Stimulated activated CD4-positive, alpha-beta T cell treated with anti-CD3 and anti-CD28 coated beads, Interleukin-4, amount 100 ng/mL, for 4 hours (primary cell): ENCODE results near the gene GALNS.
A peak's percentile ranks its signal among the peaks of the same experiment; 100 is the strongest.

ENCODE experiments used
- DNase-seq, 2 experiments: peaks; one replicate each; pipeline ENCODE4 v3.0.0-alpha.2; 2020

The GALNS gene

GRCh38 chr16:88855176-88855575 is 1.6 kb downstream of the GALNS start:
- no peak for DNase-seq

- DNase-seq: peak; percentile 6 to 16
Observed at GRCh38 chr16:88854306-88855111, 2.2 kb downstream of the GALNS start.

GRCh38 chr16:88853325-88853941 is 3.3 kb downstream of the GALNS start:
- DNase-seq: no peak

GRCh38 chr16:88851616-88852015 is 5.1 kb downstream of the GALNS start:
- DNase-seq: no peak

- no peak for DNase-seq
Observed at GRCh38 chr16:88850531-88851199, 6.1 kb downstream of the GALNS start.

- DNase-seq: no peak
Observed at GRCh38 chr16:88848557-88848956, 8.2 kb downstream of the GALNS start.

- DNase-seq: no peak
Observed at GRCh38 chr16:88847654-88848053, 9.1 kb downstream of the GALNS start.

- DNase-seq: no peak
Observed at GRCh38 chr16:88846088-88846487, 10.7 kb downstream of the GALNS start.

- no peak for DNase-seq
Observed at GRCh38 chr16:88844419-88845036, 12.2 kb downstream of the GALNS start.

- DNase-seq: no peak
Observed at GRCh38 chr16:88843256-88843655, 13.5 kb downstream of the GALNS start.

- no peak for DNase-seq
Observed at GRCh38 chr16:88842806-88843205, 13.9 kb downstream of the GALNS start.

GRCh38 chr16:88842308-88842756 is 14.4 kb downstream of the GALNS start:
- DNase-seq: no peak

- DNase-seq: no peak
Observed at GRCh38 chr16:88841521-88842307, 15.0 kb downstream of the GALNS start.

GRCh38 chr16:88840600-88841215 is 16.0 kb downstream of the GALNS start:
- no peak for DNase-seq

- DNase-seq: no peak
Observed at GRCh38 chr16:88839745-88840599, 16.8 kb downstream of the GALNS start.

GRCh38 chr16:88839026-88839529 is 17.7 kb downstream of the GALNS start:
- DNase-seq: no peak

- no peak for DNase-seq
Observed at GRCh38 chr16:88838566-88838965, 18.2 kb downstream of the GALNS start.

- no peak for DNase-seq
Observed at GRCh38 chr16:88837806-88838205, 18.9 kb downstream of the GALNS start.

- no peak for DNase-seq
Observed at GRCh38 chr16:88836791-88837190, 20.0 kb downstream of the GALNS start.

GRCh38 chr16:88835818-88836217 is 20.9 kb downstream of the GALNS start:
- no peak for DNase-seq

- DNase-seq: no peak
Observed at GRCh38 chr16:88835383-88835782, 21.4 kb downstream of the GALNS start.
